Stimulated activated CD8-positive, alpha-beta memory T cell treated with anti-CD3 and anti-CD28 coated beads, Interleukin-12 subunit alpha, Interleukin-12 subunit beta, amount 100 ng/mL, for 4 hours (primary cell): ENCODE results near the gene ADA.
A peak's percentile ranks its signal among the peaks of the same experiment; 100 is the strongest.
"Not testable (repeated sequence)": the region's sequence is repeated elsewhere in the genome, so short reads cannot be mapped to it uniquely, and the experiment has no call there.

ENCODE experiments used
- DNase-seq: peaks from one replicate; pipeline ENCODE4 v3.0.0-alpha.2; 2020; ENCODE audit warnings: low read depth

The ADA gene

DNA sequence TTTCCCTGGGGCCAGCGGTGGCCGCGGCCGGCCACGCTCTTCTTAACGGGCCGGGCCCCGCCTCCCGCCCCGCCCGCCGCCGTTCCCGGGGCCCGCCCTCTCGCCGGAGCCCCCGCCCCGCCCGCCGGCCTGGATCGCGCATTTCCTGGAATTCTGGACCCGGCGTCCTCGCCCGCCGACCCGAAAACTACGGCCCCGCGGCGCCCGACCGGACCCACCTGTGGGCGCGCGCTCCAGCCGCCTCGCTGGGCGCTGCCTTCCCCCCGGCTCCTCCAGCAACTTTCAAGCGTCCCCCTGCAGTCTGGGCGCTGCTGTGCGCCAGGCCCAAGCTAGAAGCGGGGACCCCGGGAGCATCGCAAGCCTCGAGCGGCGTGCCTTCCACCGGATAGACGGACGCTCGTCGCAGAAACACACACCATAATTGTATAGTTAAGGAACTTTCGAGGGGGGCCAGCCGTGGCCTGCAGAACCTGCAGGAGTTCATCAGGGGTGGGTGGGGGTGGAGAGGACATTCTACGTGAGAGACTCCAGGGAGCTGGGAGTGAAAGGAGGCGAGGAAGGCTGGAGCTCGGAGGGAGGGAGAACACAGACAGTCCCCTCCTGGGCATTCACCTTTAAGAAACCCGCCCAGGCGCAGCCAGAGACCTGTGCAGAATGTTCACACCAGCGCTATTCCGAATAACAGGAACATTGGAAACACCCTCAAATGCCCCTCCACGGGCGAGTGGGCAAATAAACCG lies at the start of gene ADA:
ADA (minus strand) TSS at position 16 of the 740 bp plus-strand sequence. CDS start 92 bp downstream, outside the sequence.
- no peak for DNase-seq

- no peak for DNase-seq
Measured at GRCh38 chr20:44700306-44700705, 48.8 kb upstream of the ADA start.

DNA sequence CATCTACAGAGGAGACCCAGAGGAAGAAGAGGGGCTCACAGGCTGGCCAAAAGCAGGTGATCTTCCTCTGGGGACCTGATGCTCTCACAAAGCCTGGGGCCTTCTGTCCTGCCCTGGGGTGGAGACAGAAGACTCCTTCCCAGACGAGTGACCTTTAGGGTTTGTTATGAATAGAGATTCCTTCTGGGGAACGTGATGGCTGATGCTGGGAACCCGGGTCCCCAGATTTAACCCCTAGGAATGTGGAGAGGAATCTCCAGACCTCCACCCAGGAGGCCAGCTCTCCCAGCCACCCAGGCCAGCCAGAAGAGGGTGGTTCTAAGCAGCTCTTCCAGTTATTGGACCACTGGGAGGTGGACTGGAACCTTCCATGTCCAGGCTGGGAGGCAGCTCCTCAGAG lies 46.9 kb upstream of the ADA start:
- no peak for DNase-seq

DNA sequence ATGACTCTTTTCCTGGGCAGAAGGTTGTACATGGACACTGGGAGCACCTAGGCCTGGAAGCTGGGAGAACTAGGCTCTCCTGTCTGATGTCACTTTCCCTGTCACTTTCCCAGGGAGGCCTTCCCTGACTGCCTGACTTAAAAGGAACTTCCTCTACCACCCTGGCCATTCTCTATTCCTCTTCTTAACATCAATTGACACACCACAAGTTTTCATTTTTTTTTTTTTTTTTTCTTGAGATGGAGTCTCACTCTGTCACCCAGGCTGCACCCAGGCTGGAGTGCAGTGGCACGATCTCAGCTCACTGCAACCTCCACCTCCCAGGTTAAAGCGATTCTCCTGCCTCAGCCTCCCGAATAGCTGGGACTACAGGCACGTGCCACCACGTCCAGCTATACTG lies 45.5 kb upstream of the ADA start:
- DNase-seq = not testable (repeated sequence)

GRCh38 chr20:44696315-44696714 lies 44.8 kb upstream of the ADA start:
- no peak for DNase-seq

GRCh38 chr20:44695674-44696300 lies 44.3 kb upstream of the ADA start:
- DNase-seq = no peak

DNA sequence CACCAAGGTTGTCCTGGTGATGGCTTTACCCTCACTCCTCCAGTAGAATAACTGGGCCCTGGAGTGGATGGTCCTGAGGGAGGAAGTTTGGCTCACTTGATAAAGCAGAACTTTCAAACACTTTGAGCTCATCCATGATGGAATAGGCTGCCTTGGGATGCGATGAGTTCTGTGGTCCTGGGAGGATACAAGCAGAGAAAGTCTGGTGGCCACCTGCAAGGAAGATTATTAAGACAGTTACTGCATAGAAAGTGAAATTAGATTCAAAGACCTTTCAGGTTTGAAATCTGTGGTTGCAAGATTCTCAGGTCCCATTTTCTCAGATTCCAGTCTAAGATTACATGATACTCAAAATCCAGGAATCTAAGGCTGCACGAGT lies 43.8 kb upstream of the ADA start:
- DNase-seq = no peak

DNA sequence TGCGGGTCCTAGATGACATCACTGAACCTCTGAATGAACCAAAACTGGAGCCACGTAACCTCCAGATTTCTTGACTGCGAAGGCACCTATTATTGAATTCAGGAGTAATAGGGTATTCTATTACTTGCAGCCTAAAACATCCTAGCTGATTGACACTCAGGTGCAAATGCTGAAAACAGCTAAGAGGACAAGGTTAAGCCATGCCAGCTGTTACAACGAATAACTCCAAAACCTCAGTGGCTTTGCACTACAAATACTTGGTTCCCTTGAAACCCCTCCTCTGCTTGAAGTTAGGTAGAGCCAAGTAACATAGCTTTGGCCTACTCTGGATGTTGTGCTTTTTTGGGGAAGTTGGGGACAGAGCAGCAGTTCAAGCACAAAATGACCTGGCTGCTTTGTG lies 42.7 kb upstream of the ADA start:
- DNase-seq = no peak

- no peak for DNase-seq
Measured at GRCh38 chr20:44693627-44694026, 42.1 kb upstream of the ADA start.

DNA sequence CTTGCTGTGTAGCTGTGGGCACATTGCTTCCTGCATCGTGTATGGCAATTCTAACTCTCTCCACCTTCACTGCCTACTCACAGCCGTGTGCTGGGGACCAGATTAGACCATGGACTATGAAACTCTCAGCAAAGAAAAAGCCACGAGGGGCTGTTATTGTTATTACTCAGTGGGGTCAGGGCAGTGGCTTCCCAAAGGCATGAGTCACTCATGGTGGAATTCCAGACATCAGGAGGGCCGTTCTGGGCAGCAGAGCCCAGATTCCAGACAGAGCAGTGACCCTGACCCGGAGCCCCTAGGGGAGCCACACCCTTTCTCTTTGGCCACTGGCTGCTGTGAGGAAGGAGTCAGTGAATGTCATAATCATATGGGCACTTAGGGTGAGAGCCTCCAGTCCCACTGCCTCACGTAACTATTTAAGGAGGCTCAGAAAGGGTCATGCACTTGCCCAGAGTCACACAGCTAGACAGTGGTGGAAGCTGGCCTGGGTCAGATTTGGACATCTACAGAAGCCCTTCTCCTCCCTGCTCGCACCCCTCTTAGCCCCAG lies 41.5 kb upstream of the ADA start:
- DNase-seq = no peak

- DNase-seq = no peak
Measured at GRCh38 chr20:44691424-44692423, 40.2 kb upstream of the ADA start.

DNA sequence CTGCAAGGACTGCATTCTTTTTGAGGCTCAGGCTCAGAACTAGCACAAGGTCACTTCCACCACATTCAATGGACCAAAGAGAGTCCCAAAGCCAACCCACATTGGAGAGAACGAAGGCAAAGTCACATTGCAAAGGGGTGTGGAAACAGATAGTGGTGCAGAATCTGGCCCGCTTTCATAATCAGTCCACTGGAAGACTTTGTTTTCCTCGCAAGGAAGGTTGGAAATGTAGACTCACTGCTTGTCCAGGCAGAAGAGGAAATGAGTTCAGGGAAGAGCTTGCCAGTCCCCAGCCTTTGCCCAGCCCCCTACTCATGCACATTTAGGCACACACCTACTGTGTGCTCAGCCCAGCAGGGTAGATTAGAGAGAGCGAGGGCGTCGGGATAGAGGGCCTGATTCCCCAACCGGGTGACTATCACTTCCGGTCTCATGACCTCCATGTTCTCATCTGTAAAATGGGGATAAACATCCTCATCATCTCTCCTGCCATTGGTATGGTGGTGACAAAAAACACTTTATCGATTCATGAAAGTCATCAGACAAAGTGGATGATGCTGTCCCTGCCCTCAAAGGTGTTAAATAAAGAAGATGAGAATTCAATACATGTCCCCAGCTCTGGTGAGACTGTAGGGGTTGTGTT lies 39.4 kb upstream of the ADA start:
- DNase-seq = no peak

DNA sequence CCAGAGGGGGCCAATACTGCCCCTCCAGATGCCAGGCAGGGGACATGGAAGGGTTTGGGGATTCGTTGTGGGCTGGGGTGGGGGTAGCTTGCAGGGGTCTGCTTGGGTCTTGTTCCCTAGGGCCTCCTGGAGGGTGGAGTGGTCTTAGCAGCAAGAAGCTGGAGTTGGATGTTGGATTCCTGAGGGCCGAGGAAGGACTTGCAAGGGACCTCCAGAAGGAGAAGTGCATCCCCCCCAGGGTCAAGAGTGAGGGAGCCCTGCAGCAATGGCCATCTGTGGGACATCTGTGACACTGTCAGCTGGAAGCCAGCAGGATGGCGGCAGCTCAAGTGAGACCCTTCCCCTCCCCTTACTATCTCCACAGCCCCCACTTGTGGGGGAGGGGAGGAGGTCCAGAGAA lies 38.3 kb upstream of the ADA start:
- no peak for DNase-seq

GRCh38 chr20:44688053-44688625 lies 36.6 kb upstream of the ADA start:
- no peak for DNase-seq

- no peak for DNase-seq
Measured at GRCh38 chr20:44686934-44687333, 35.4 kb upstream of the ADA start.

DNA sequence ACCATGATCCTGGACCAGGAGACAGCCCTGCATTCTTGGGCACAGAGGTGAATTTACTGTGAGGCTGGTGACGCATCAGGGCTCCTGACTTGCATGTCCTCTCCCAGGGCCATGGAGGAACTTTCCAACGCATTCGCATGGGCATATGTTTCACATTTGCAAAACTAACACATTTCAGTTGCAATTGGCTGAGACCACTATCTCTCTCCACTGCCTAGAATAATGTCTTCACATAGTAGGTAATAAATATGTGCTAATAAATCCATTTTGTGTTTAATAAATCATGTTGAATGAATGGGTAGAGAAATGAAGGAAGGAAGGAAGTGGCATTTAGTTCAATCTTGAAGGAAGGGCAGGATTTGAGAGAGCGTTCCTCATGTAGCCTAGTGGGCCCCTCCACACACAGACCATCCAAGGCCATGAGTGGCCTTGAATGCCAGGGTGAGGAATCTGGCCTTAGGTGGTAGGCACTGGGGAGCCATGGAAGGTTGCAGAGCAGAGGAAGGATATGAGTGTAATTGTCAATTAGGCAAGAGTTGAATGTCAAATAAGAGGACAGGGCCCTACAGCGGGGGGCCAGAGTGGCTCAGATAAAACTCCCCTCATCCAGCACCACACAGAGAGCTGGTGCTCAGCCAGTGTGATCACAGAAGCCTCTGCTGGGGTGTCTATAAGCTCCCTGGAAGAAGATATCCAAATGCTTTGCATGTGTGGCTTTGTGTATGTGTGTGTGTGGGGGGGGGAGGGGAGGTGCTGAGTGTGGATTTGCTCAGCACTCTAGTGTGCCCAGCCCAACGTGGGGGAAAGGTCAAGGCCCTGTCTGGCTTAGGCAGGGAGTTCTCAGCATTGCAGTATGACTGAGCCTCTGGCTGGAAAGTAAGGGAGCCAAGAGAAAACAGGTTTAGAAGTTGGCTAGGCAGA lies 32.8 kb upstream of the ADA start:
- DNase-seq = no peak

- peak; percentile 25 for DNase-seq
Measured at GRCh38 chr20:44683263-44684046, 32.0 kb upstream of the ADA start.

DNA sequence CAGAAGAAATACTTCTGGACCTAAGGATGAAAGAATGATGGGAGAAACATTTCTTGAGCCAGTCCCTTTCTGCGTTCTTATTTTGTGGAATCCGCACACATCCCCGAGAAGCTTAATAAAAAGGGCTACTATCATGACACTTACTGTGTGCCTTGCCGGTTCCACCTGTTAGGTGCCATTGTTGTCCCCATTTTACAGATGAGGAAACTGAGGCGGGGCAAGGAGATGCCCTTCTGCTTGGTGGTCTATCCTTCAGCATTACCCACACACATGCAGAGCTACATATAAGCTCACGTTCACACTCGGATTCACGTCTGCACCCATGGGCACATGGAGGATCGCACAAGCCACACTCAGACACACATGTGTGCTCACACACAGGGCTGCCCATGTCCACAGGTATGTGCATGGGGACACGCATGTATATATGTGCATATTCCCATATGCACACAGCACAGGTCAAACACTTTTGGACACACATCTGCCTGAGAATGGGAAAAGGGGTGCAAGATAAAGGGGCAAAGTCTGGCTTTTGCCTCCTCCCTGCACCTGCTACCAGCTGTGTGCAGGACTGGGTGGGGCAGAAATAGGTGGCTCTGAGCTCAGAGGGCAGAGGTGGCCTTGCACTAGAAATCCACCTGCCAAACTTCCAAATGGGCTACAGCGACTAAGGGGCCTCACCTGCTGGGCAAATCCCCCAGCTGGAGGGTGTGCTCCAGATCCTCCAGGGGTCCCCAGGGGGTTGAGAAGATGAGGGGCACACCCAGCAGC lies 30.5 kb upstream of the ADA start:
- DNase-seq = no peak
